Liver (tissue), 3 donors: ENCODE results near the gene GGCT.

ENCODE experiments used
- EGR1 ChIP-seq, 2 donors: IDR thresholded peaks; 2 replicates each; pipeline ENCODE4 v1.6.1; 2016 to 2018; ENCODE audit warnings: antibody characterized with exemption in 2 of 2, low read depth in 2 of 2
- FOXA1 ChIP-seq: IDR thresholded peaks from 2 replicates; pipeline ENCODE4 v1.6.1; 2016; ENCODE audit warnings: antibody characterized with exemption
- GABPA ChIP-seq, 2 donors: IDR thresholded peaks in 1 of 2; conservative IDR thresholded peaks in 1 of 2; 2 replicates each; pipeline ENCODE4 v1.6.1; 2016; ENCODE audit warnings: antibody characterized with exemption in 2 of 2, mild to moderate bottlenecking in 1 of 2, moderate library complexity in 1 of 2
- JUND ChIP-seq, 2 donors: IDR thresholded peaks; 2 replicates each; pipeline ENCODE4 v1.6.1; 2016; ENCODE audit warnings: antibody characterized with exemption in 2 of 2
- RAD21 ChIP-seq, 2 donors: IDR thresholded peaks; 2 replicates each; pipeline ENCODE4 v1.6.1; 2016; ENCODE audit warnings: antibody characterized with exemption in 2 of 2, mild to moderate bottlenecking in 2 of 2
- REST ChIP-seq: IDR thresholded peaks from 2 replicates; pipeline ENCODE4 v1.6.1; 2016; ENCODE audit warnings: antibody characterized with exemption, mild to moderate bottlenecking
- RXRA ChIP-seq, 2 donors: IDR thresholded peaks; 2 replicates each; pipeline ENCODE4 v1.6.1; 2017 to 2018; ENCODE audit warnings: antibody characterized with exemption in 2 of 2, mild to moderate bottlenecking in 1 of 2
- SP1 ChIP-seq: IDR thresholded peaks from 2 replicates; pipeline ENCODE4 v1.6.1; 2018; ENCODE audit warnings: antibody characterized with exemption, mild to moderate bottlenecking
- TAF1 ChIP-seq: conservative IDR thresholded peaks from 2 replicates; pipeline ENCODE4 v1.6.1; 2016; ENCODE audit warnings: antibody characterized with exemption, mild to moderate bottlenecking
- YY1 ChIP-seq: IDR thresholded peaks from 2 replicates; pipeline ENCODE4 v1.6.1; 2016; ENCODE audit warnings: antibody characterized with exemption, mild to moderate bottlenecking
- ZBTB33 ChIP-seq: IDR thresholded peaks from 2 replicates; pipeline ENCODE4 v1.6.1; 2016; ENCODE audit warnings: antibody characterized with exemption
- TF ChIP-seq, protein P1 (sequence below): IDR thresholded peaks from 2 replicates; pipeline ENCODE4 v1.6.1; 2016; ENCODE audit warnings: antibody characterized with exemption
- TF ChIP-seq, protein P2 (sequence below): fragments of 150-350 bp; IDR thresholded peaks from 2 replicates; pipeline ENCODE4 v1.5.1; 2017; ENCODE audit warnings: improper control_type of control experiment, low read depth, low read length; ENCODE audit not compliant: missing input control
- TF ChIP-seq, protein P3 (sequence below): IDR thresholded peaks from 2 replicates; pipeline ENCODE4 v1.6.1; 2016; ENCODE audit warnings: antibody characterized with exemption
- donor health status: healthy.
- donor health status: healthy.

DNA sequence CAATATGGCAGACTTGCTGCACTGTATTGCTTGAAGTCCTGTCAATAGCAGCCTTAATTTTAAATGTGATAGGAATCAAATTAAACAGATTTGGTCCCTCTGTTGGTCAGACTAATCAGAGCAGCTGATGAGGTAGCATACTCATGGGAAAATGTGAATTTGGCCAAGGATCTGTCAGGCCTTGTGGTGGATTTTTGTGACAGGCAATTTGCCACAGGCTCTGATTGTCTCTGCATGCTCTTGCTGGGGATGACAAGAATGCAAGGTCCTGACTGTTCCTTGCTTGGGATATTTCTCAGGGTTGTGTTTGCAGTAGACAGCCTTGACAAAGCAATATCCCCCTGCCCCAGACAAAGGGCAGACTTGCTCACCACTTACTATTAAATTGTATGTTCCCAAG lies 48.5 kb upstream of the GGCT start:
- TF ChIP-seq, protein P1, sequence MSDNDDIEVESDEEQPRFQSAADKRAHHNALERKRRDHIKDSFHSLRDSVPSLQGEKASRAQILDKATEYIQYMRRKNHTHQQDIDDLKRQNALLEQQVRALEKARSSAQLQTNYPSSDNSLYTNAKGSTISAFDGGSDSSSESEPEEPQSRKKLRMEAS: no peak
- TF ChIP-seq, protein P2, sequence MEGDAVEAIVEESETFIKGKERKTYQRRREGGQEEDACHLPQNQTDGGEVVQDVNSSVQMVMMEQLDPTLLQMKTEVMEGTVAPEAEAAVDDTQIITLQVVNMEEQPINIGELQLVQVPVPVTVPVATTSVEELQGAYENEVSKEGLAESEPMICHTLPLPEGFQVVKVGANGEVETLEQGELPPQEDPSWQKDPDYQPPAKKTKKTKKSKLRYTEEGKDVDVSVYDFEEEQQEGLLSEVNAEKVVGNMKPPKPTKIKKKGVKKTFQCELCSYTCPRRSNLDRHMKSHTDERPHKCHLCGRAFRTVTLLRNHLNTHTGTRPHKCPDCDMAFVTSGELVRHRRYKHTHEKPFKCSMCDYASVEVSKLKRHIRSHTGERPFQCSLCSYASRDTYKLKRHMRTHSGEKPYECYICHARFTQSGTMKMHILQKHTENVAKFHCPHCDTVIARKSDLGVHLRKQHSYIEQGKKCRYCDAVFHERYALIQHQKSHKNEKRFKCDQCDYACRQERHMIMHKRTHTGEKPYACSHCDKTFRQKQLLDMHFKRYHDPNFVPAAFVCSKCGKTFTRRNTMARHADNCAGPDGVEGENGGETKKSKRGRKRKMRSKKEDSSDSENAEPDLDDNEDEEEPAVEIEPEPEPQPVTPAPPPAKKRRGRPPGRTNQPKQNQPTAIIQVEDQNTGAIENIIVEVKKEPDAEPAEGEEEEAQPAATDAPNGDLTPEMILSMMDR: no peak
- TF ChIP-seq REST: no peak
- TF ChIP-seq ZBTB33: no peak
- TF ChIP-seq RXRA (IDR thresholded peaks at IDR 0.05): no peak
- no peak for TF ChIP-seq YY1
- no peak for TF ChIP-seq TAF1
- no peak for TF ChIP-seq RAD21 (IDR thresholded peaks at IDR 0.05)
- TF ChIP-seq, protein P3, sequence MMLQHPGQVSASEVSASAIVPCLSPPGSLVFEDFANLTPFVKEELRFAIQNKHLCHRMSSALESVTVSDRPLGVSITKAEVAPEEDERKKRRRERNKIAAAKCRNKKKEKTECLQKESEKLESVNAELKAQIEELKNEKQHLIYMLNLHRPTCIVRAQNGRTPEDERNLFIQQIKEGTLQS: no peak
- TF ChIP-seq JUND (IDR thresholded peaks at IDR 0.05): no peak
- no peak for TF ChIP-seq SP1
- no peak for TF ChIP-seq GABPA (IDR thresholded peaks at IDR 0.05 in 1 of 2, conservative IDR thresholded peaks at IDR 0.05 in 1 of 2)
- no peak for TF ChIP-seq FOXA1
- no peak for TF ChIP-seq EGR1 (IDR thresholded peaks at IDR 0.05; ENCODE audit: low read depth in 2 of 2)
